Adipocyte (in vitro differentiated cells): ENCODE results near the gene MACROD2.
"Not testable (repeated sequence)": the region's sequence is repeated elsewhere in the genome, so short reads cannot be mapped to it uniquely, and the experiment has no call there.

ENCODE experiments used
- DNase-seq: peaks from one replicate; pipeline ENCODE4 v3.0.0-alpha.2; 2015; ENCODE audit warnings: low read depth
- H3K27me3 ChIP-seq: replicated peaks from 2 replicates; pipeline ENCODE4 v1.7.0; 2013; ENCODE audit warnings: mild to moderate bottlenecking, low read length, moderate library complexity; ENCODE audit not compliant: control insufficient read depth, insufficient read depth
- H3K36me3 ChIP-seq: 2 replicates; pipeline ENCODE4 v1.7.0; 2013; ENCODE audit warnings: low read length, mild to moderate bottlenecking, moderate library complexity; ENCODE audit not compliant: control insufficient read depth, insufficient read depth, severe bottlenecking
- H3K4me1 ChIP-seq: 2 replicates; pipeline ENCODE4 v1.7.0; 2013; ENCODE audit warnings: mild to moderate bottlenecking, low read length, moderate library complexity; ENCODE audit not compliant: control insufficient read depth, insufficient read depth
- H3K4me3 ChIP-seq: 2 replicates; pipeline ENCODE4 v1.7.0; 2013; ENCODE audit warnings: mild to moderate bottlenecking, low read length, moderate library complexity
- H3K9ac ChIP-seq: 2 replicates; pipeline ENCODE4 v1.7.0; 2013; ENCODE audit warnings: mild to moderate bottlenecking, low read length, moderate library complexity
- H3K9me3 ChIP-seq: 2 replicates; pipeline ENCODE4 v1.7.0; 2013; ENCODE audit warnings: mild to moderate bottlenecking, low read length, moderate library complexity; ENCODE audit not compliant: control insufficient read depth

Gene MACROD2

GRCh38 chr20:16007164-16007563, 2011.8 kb downstream of the MACROD2 start:
- DNase-seq: no peak
- H3K9ac ChIP-seq: no peak overlapping the region
- H3K4me1 ChIP-seq: no peaks in the 10 kb centered on the region
- no peaks in the 10 kb centered on the region for H3K36me3 ChIP-seq
- no peaks in the 10 kb centered on the region for H3K9me3 ChIP-seq
- H3K27me3 ChIP-seq: no peaks in the 10 kb centered on the region
- no peak overlapping the region for H3K4me3 ChIP-seq

- H3K4me3 ChIP-seq: no peak overlapping the region
- no peaks in the 10 kb centered on the region for H3K27me3 ChIP-seq
- no peaks in the 10 kb centered on the region for H3K36me3 ChIP-seq
- no peaks in the 10 kb centered on the region for H3K9me3 ChIP-seq
- H3K9ac ChIP-seq: no peak overlapping the region
- no peaks in the 10 kb centered on the region for H3K4me1 ChIP-seq
- no peak for DNase-seq
Observed at GRCh38 chr20:16007962-16008361, 2012.6 kb downstream of the MACROD2 start.

GRCh38 chr20:16011056-16011455, 2015.7 kb downstream of the MACROD2 start:
- Histone ChIP-seq H3K36me3 (no peaks in the 10 kb centered on the region), H3K4me1 (no peaks in the 10 kb centered on the region), H3K4me3 (no peak overlapping the region), H3K9ac (no peak overlapping the region), H3K9me3 (no peaks in the 10 kb centered on the region), H3K27me3 (no peaks in the 10 kb centered on the region)
- DNase-seq: no peak

GRCh38 chr20:16011519-16011918, 2016.2 kb downstream of the MACROD2 start:
- no peaks in the 10 kb centered on the region for H3K4me1 ChIP-seq
- no peaks in the 10 kb centered on the region for H3K9me3 ChIP-seq
- no peaks in the 10 kb centered on the region for H3K27me3 ChIP-seq
- no peak overlapping the region for H3K9ac ChIP-seq
- no peak for DNase-seq
- no peaks in the 10 kb centered on the region for H3K36me3 ChIP-seq
- no peak overlapping the region for H3K4me3 ChIP-seq

GRCh38 chr20:16012934-16013333, 2017.6 kb downstream of the MACROD2 start:
- not testable (repeated sequence) for H3K9ac ChIP-seq, H3K4me3 ChIP-seq, H3K4me1 ChIP-seq, H3K36me3 ChIP-seq, DNase-seq, H3K27me3 ChIP-seq, H3K9me3 ChIP-seq

- Histone ChIP-seq H3K27me3 (no peaks in the 10 kb centered on the region), H3K4me3 (no peak overlapping the region), H3K4me1 (no peaks in the 10 kb centered on the region), H3K36me3 (no peaks in the 10 kb centered on the region), H3K9me3 (peaks cover 2% of the 10 kb centered on the region), H3K9ac (no peak overlapping the region)
- DNase-seq: no peak
Observed at GRCh38 chr20:16013631-16014030, 2018.3 kb downstream of the MACROD2 start.

GRCh38 chr20:16014436-16014835, 2019.1 kb downstream of the MACROD2 start:
- Histone ChIP-seq H3K9me3 (peaks cover 3% of the 10 kb centered on the region), H3K9ac (no peak overlapping the region), H3K4me3 (no peak overlapping the region), H3K36me3 (no peaks in the 10 kb centered on the region), H3K4me1 (no peaks in the 10 kb centered on the region), H3K27me3 (no peaks in the 10 kb centered on the region)
- no peak for DNase-seq

GRCh38 chr20:16017656-16018055, 2022.3 kb downstream of the MACROD2 start:
- no peak for DNase-seq
- H3K4me3 ChIP-seq: no peak overlapping the region
- no peaks in the 10 kb centered on the region for H3K4me1 ChIP-seq
- no peaks in the 10 kb centered on the region for H3K27me3 ChIP-seq
- no peaks in the 10 kb centered on the region for H3K36me3 ChIP-seq
- peaks cover 3% of the 10 kb centered on the region for H3K9me3 ChIP-seq
- no peak overlapping the region for H3K9ac ChIP-seq

GRCh38 chr20:16018881-16019280, 2023.6 kb downstream of the MACROD2 start:
- H3K9me3 ChIP-seq: peaks cover 3% of the 10 kb centered on the region
- H3K9ac ChIP-seq: no peak overlapping the region
- peak; percentile 11 for DNase-seq
- no peaks in the 10 kb centered on the region for H3K27me3 ChIP-seq
- H3K36me3 ChIP-seq: no peaks in the 10 kb centered on the region
- no peak overlapping the region for H3K4me3 ChIP-seq
- H3K4me1 ChIP-seq: no peaks in the 10 kb centered on the region

- peak; percentile 19 for DNase-seq
- Histone ChIP-seq H3K4me1 (no peaks in the 10 kb centered on the region), H3K9ac (no peak overlapping the region), H3K27me3 (no peaks in the 10 kb centered on the region), H3K36me3 (no peaks in the 10 kb centered on the region), H3K9me3 (peaks cover 3% of the 10 kb centered on the region), H3K4me3 (no peak overlapping the region)
Observed at GRCh38 chr20:16020971-16021370, 2025.7 kb downstream of the MACROD2 start.

- Histone ChIP-seq H3K4me3 (no peak overlapping the region), H3K9ac (no peak overlapping the region), H3K36me3 (no peaks in the 10 kb centered on the region), H3K4me1 (no peaks in the 10 kb centered on the region), H3K9me3 (no peaks in the 10 kb centered on the region), H3K27me3 (no peaks in the 10 kb centered on the region)
- no peak for DNase-seq
Observed at GRCh38 chr20:16025084-16025483, 2029.8 kb downstream of the MACROD2 start.

- H3K36me3 ChIP-seq: no peaks in the 10 kb centered on the region
- no peak for DNase-seq
- H3K4me3 ChIP-seq: no peak overlapping the region
- H3K9ac ChIP-seq: no peak overlapping the region
- H3K27me3 ChIP-seq: no peaks in the 10 kb centered on the region
- no peaks in the 10 kb centered on the region for H3K4me1 ChIP-seq
- H3K9me3 ChIP-seq: no peaks in the 10 kb centered on the region
Observed at GRCh38 chr20:16027686-16028085, 2032.4 kb downstream of the MACROD2 start.
